ENCODE measurements around the gene MCM9. TPM values are rescaled to one million over a fixed set of nuclear protein-coding genes. Genes with fewer than 3 reads are reported as not detected.

The MCM9 gene
- total and polyA plus RNA-seq, 2 of the 4 experiments (the other 2 are of a cell fraction) = 3.5 to 7.2 TPM

DNA sequence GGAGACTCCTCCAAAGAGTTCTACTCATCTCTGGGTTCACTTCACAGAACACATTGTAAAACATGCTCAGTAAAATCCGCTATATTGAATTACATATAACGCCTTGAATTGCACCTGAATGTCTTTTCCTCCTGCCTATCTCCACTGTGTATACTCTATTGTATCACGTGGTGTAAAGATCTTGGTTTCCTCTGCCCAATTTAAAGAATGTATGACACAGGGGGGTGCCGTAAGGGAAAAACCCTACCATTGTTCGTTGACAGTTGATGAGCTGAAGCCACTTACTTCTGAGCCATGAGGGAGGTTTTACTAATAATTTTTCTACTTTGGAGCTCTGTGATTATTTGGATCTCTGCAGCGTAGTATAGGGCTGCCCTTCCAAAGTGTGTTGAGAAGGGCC lies 35.0 kb downstream of the MCM9 start:
- dilution Hi-C loops (cut with HindIII; ENCODE audit: low sequenced_read_pairs, unreplicated experiment) = no loop called here
- no peak for TF ChIP-seq MAFK (IDR thresholded peaks at IDR 0.05; ENCODE audit: low read depth, low read length)
- TF ChIP-seq, protein P1, sequence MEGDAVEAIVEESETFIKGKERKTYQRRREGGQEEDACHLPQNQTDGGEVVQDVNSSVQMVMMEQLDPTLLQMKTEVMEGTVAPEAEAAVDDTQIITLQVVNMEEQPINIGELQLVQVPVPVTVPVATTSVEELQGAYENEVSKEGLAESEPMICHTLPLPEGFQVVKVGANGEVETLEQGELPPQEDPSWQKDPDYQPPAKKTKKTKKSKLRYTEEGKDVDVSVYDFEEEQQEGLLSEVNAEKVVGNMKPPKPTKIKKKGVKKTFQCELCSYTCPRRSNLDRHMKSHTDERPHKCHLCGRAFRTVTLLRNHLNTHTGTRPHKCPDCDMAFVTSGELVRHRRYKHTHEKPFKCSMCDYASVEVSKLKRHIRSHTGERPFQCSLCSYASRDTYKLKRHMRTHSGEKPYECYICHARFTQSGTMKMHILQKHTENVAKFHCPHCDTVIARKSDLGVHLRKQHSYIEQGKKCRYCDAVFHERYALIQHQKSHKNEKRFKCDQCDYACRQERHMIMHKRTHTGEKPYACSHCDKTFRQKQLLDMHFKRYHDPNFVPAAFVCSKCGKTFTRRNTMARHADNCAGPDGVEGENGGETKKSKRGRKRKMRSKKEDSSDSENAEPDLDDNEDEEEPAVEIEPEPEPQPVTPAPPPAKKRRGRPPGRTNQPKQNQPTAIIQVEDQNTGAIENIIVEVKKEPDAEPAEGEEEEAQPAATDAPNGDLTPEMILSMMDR (conservative IDR thresholded peaks at IDR 0.05; ENCODE audit: low read depth, low read length) = no peak
- no peak for TF ChIP-seq POLR2A (IDR thresholded peaks at IDR 0.05; ENCODE audit: low read depth, low read length)
- TF ChIP-seq RAD21 (IDR thresholded peaks at IDR 0.05; ENCODE audit: low read length) = no peak
- no peak for TF ChIP-seq BHLHE40 (IDR thresholded peaks at IDR 0.05; ENCODE audit: low read depth, low read length)
- no peak for TF ChIP-seq RFX5 (IDR thresholded peaks at IDR 0.05; ENCODE audit: low read depth, low read length)
- no peak for TF ChIP-seq MAZ (IDR thresholded peaks at IDR 0.05; ENCODE audit: borderline replicate concordance, low read depth, low read length)
- TF ChIP-seq, protein P2, sequence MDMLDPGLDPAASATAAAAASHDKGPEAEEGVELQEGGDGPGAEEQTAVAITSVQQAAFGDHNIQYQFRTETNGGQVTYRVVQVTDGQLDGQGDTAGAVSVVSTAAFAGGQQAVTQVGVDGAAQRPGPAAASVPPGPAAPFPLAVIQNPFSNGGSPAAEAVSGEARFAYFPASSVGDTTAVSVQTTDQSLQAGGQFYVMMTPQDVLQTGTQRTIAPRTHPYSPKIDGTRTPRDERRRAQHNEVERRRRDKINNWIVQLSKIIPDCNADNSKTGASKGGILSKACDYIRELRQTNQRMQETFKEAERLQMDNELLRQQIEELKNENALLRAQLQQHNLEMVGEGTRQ (IDR thresholded peaks at IDR 0.05; ENCODE audit: low read depth, low read length) = no peak
- TF ChIP-seq RCOR1 (IDR thresholded peaks at IDR 0.05; ENCODE audit: insufficient replicate concordance, low read length) = no peak
- no peak for TF ChIP-seq FOS (IDR thresholded peaks at IDR 0.05; ENCODE audit: low read depth, low read length)

More for the DNA sequence above, 35.0 kb downstream of the MCM9 start:
- H3K9ac ChIP-seq (ENCODE audit: low read depth, low read length) = no peak overlapping the region
- H3K4me1 ChIP-seq (ENCODE audit: control insufficient read depth, insufficient read depth, low read length) = no peaks in the 10 kb centered on the region
- no peak overlapping the region for H3K56ac ChIP-seq (ENCODE audit: extremely low read depth, insufficient read depth, low read length)
- H3K18ac ChIP-seq (ENCODE audit: low read depth, low read length) = no peak overlapping the region
- no peak overlapping the region for H3K23ac ChIP-seq (ENCODE audit: low read depth, low read length)
- no CpG with 5 or more reads among the region's 6 CpGs for WGBS, 2 experiments (ENCODE audit: extremely low coverage in 2 of 2, insufficient read length in 1 of 2)
- intact Hi-C loops (cut with micrococcal nuclease) (loop anchor here (5.0 to 10.0 kb wide), 2 partner anchors 345 to 618 kb away; no protein-coding TSS in a partner anchor), in situ Hi-C loops (cut with MboI; ENCODE audit: low sequenced_read_pairs) (no loop called here)
- no peak overlapping the region for H2BK15ac ChIP-seq (ENCODE audit: low read depth, low read length)
- H2BK5ac ChIP-seq (ENCODE audit: low read depth, low read length, poor library complexity, severe bottlenecking) = no peak overlapping the region
- peaks cover 8% of the 10 kb centered on the region; the same call in 1 of the 2 replicates for H3K9me1 ChIP-seq (ENCODE audit: insufficient read depth, low read length)
- H3K79me1 ChIP-seq (ENCODE audit: low read depth in 1 of 2, low read length in 2 of 2) = peaks cover 36 to 54% of the 10 kb centered on the region in 2 experiments
- H4K91ac ChIP-seq (ENCODE audit: insufficient read depth, low read depth, low read length) = no peak overlapping the region
- H4K5ac ChIP-seq (ENCODE audit: low read depth, low read length) = no peak overlapping the region
- ChIA-PET CTCF (no interaction called here), POLR2A (ENCODE audit: unreplicated experiment) (interaction anchor here (0.6 kb wide), 1 partner anchor 12 kb away, joined by 3 read pairs; no protein-coding TSS in a partner anchor)
- H3K4me2 ChIP-seq (ENCODE audit: low read depth, low read length) = no peak overlapping the region
- H3K27me3 ChIP-seq (ENCODE audit: control insufficient read depth, insufficient read depth, low read length) = no peaks in the 10 kb centered on the region
- H4K20me1 ChIP-seq (ENCODE audit: insufficient read depth, low read length) = no peaks in the 10 kb centered on the region
- no peak overlapping the region for H2AK5ac ChIP-seq (ENCODE audit: low read depth, low read length)
- H3K9me3 ChIP-seq (ENCODE audit: control insufficient read depth, insufficient read depth, low read length) = no peaks in the 10 kb centered on the region
- H2BK120ac ChIP-seq (ENCODE audit: low read depth, low read length) = no peak overlapping the region
- H2AFZ ChIP-seq (replicated peaks; ENCODE audit: low read length, poor library complexity) = no peak overlapping the region
- no peak overlapping the region for H4K8ac ChIP-seq (ENCODE audit: low read depth in 2 of 2, low read length in 2 of 2)
- H3K4me3 ChIP-seq (ENCODE audit: insufficient read depth, low read depth, low read length) = no peak overlapping the region
- no peak overlapping the region for H3K4ac ChIP-seq (ENCODE audit: low read depth, low read length)
- no peak overlapping the region for H2BK20ac ChIP-seq (ENCODE audit: low read depth, low read length)
- BruUV-seq (replicated peaks) = no TSS peak
- no peak overlapping the region for H2AK9ac ChIP-seq (replicated peaks; ENCODE audit: low read depth, low read length, poor library complexity)
- no peak for ATAC-seq (ENCODE audit: low read depth)
- H3K14ac ChIP-seq (replicated peaks; ENCODE audit: low read depth, low read length) = no peak overlapping the region
- peaks cover 9% of the 10 kb centered on the region for H3K36me3 ChIP-seq (ENCODE audit: control insufficient read depth, insufficient read depth, low read length)
- no peak for DNase-seq
- no peak overlapping the region for H3K27ac ChIP-seq (ENCODE audit: insufficient read depth, low read length)

Data from IMR-90 (cell line).